Thyroid gland (tissue), 4 donors: Measurements from ENCODE around the gene PCSK1. TPM values are rescaled to one million over a fixed set of nuclear protein-coding genes. Genes with fewer than 3 reads are reported as not detected.

Experiments
- DNase-seq, 2 donors: peaks; one replicate each; pipeline ENCODE4 v3.0.0-alpha.2; 2019
- H3K27ac ChIP-seq, 3 donors: fragments of 200-600 bp; sonication (generic); 1 replicate in 2 of 3; 2 replicates in 1 of 3; pipeline ENCODE4 v1.5.1; 2016 to 2019; ENCODE audit warnings: mild to moderate bottlenecking in 1 of 3, moderate library complexity in 1 of 3
- H3K27me3 ChIP-seq: fragments of 200-600 bp; sonication (generic); one replicate; pipeline ENCODE4 v1.5.1; 2019
- H3K36me3 ChIP-seq, 2 donors: fragments of 200-600 bp; sonication (generic); one replicate each; pipeline ENCODE4 v1.5.1; 2016 to 2019
- H3K4me1 ChIP-seq, 2 donors: fragments of 200-600 bp; sonication (generic); one replicate each; pipeline ENCODE4 v1.5.1; 2017 to 2019
- H3K4me3 ChIP-seq, 3 donors: fragments of 200-600 bp; sonication (generic); replicated peaks in 1 of 3; 1 replicate in 2 of 3; 2 replicates in 1 of 3; pipeline ENCODE4 v1.5.1; 2016; ENCODE audit warnings: mild to moderate bottlenecking in 1 of 3
- H3K9me3 ChIP-seq: fragments of 200-600 bp; sonication (generic); one replicate; pipeline ENCODE4 v1.5.1; 2017
- POLR2A ChIP-seq, 2 donors: fragments of 450-650 bp; IDR thresholded peaks; one replicate each; pipeline ENCODE4 v1.6.1; 2017; ENCODE audit warnings: antibody characterized with exemption in 2 of 2, mild to moderate bottlenecking in 2 of 2, moderate library complexity in 1 of 2
- WGBS, 2 donors: methylation state at CpG; one replicate each; pipeline ENCODE4 v1.1.5; 2017; 5-methylcytosine and 5-hydroxymethylcytosine counted together
- intact Hi-C: fragments of 100-400 bp; cut with DNase I; formaldehyde crosslinking; loops from one replicate; pipeline ENCODE4 v1.15.1; 2023
- total RNA-seq, 4 donors: library from RNA; depleted of rRNA; stranded (reverse); fragments of >200 nt; gene quantifications; one replicate each; pipeline ENCODE4 v1.2.3, GENCODE V29; 2016
- TF ChIP-seq, protein P1 (sequence below), 6 experiments: fragments of 200-600 bp in 3 of 6; fragments of 450-650 bp in 3 of 6; sonication (generic) in 3 of 6; IDR thresholded peaks; one replicate each; pipeline ENCODE4 v1.5.1; 2016 to 2019; ENCODE audit warnings: antibody characterized with exemption in 6 of 6, mild to moderate bottlenecking in 2 of 6, inconsistent platforms in 1 of 6, moderate library complexity in 1 of 6

Gene PCSK1
- total RNA-seq, 4 donors from 2014 or later: 2.3 to 16.8 (median 7.3) TPM

- no peak overlapping the region for H3K27ac ChIP-seq
- H3K4me3 ChIP-seq: no peak overlapping the region
- DNase-seq: no peak
- H3K36me3 ChIP-seq: no peaks in the 10 kb centered on the region
- intact Hi-C loops: no loop called here
- no peaks in the 10 kb centered on the region for H3K27me3 ChIP-seq
- 50 to 60% methylated on average over 2 of the region's 2 CpGs for WGBS, 2 donors
- H3K4me1 ChIP-seq: no peaks in the 10 kb centered on the region
- no peaks in the 10 kb centered on the region for H3K9me3 ChIP-seq
- TF ChIP-seq, protein P1, sequence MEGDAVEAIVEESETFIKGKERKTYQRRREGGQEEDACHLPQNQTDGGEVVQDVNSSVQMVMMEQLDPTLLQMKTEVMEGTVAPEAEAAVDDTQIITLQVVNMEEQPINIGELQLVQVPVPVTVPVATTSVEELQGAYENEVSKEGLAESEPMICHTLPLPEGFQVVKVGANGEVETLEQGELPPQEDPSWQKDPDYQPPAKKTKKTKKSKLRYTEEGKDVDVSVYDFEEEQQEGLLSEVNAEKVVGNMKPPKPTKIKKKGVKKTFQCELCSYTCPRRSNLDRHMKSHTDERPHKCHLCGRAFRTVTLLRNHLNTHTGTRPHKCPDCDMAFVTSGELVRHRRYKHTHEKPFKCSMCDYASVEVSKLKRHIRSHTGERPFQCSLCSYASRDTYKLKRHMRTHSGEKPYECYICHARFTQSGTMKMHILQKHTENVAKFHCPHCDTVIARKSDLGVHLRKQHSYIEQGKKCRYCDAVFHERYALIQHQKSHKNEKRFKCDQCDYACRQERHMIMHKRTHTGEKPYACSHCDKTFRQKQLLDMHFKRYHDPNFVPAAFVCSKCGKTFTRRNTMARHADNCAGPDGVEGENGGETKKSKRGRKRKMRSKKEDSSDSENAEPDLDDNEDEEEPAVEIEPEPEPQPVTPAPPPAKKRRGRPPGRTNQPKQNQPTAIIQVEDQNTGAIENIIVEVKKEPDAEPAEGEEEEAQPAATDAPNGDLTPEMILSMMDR (IDR thresholded peaks at IDR 0.05): no peak
- TF ChIP-seq POLR2A (IDR thresholded peaks at IDR 0.05): no peak
These were observed 7.1 kb upstream of the PCSK1 start for GRCh38 chr5:96440185-96440538.

- TF ChIP-seq, protein P1 (IDR thresholded peaks at IDR 0.05): no peak
- no peak for TF ChIP-seq POLR2A (IDR thresholded peaks at IDR 0.05)
- WGBS, 2 donors: 54% methylated on average over 3 of the region's 3 CpGs
- intact Hi-C loops: no loop called here
These were observed 6.6 kb upstream of the PCSK1 start for GRCh38 chr5:96439477-96440184.

GRCh38 chr5:96434201-96434645, 1.2 kb upstream of the PCSK1 start:
- Histone ChIP-seq H3K27ac (no peak overlapping the region), H3K36me3 (no peaks in the 10 kb centered on the region), H3K27me3 (peaks cover 7% of the 10 kb centered on the region), H3K9me3 (no peaks in the 10 kb centered on the region), H3K4me3 (no peak overlapping the region), H3K4me1 (peaks cover 5 to 10% of the 10 kb centered on the region in 2 donors)
- whole genome bisulfite sequencing, 2 donors: 2 to 3% methylated on average over 11 of the region's 11 CpGs
- peak; percentile 52 to 66 for DNase-seq
- no peak for TF ChIP-seq POLR2A (IDR thresholded peaks at IDR 0.05)
- TF ChIP-seq, protein P1 (IDR thresholded peaks at IDR 0.05): no peak
- intact Hi-C loops: no loop called here

More at GRCh38 chr5:96439477-96440184, 6.6 kb upstream of the PCSK1 start:
- peaks cover 0 to under 1% of the 10 kb centered on the region in 2 donors for H3K4me1 ChIP-seq
- H3K27me3 ChIP-seq: no peaks in the 10 kb centered on the region
- H3K36me3 ChIP-seq: no peaks in the 10 kb centered on the region
- no peak overlapping the region for H3K27ac ChIP-seq
- no peak for DNase-seq
- no peak overlapping the region for H3K4me3 ChIP-seq
- no peaks in the 10 kb centered on the region for H3K9me3 ChIP-seq

DNA sequence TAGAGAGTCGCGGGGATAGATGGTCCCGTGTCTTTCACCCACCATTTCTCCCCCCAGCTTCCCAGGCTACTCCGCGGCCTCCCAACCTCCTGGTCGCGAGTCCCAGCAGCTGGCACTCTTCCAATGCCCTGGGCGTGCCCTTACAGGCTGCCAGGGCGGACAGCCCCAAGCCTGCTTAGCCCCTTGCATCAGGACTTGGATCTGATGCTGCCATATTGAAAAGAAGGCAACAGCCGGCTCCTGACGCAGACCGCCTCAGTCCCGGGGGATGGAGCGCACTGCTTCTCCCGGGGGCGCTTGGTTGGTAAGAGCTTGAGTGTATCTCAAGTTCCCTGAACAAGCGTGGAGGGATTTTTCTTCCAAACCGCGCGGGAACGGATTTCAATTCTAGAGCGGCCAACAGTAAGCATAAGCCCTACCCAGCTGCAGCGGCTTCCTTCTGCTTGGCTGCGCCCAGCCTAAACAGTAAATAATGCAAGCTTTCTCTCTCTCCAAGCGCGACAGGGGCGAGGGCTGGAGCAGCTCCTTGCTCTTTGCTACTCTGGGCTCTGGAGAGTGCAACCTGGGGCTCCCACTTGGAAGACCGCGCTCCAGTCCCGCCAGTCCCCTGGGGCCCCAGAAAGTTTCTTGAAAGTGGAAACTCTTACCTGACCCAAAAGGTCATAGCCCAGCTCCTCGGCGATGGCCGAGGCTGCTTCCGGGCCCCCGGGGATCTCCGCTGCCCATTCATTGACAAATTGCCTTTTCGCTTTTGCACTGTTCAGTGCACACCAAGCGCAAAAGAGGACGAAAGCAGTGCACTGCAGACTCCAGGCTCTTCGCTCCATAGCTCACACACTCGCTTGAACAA, 607 bp downstream of the PCSK1 start:
- DNase-seq: no peak
- peaks cover 5 to 10% of the 10 kb centered on the region in 2 donors for H3K4me1 ChIP-seq
- no peak overlapping the region for H3K27ac ChIP-seq
- peaks cover 7% of the 10 kb centered on the region for H3K27me3 ChIP-seq
- intact Hi-C loops: no loop called here
- no peak for TF ChIP-seq POLR2A (IDR thresholded peaks at IDR 0.05)
- TF ChIP-seq, protein P1 (IDR thresholded peaks at IDR 0.05): no peak
- no peaks in the 10 kb centered on the region for H3K9me3 ChIP-seq
- WGBS, 2 donors: 4 to 8% methylated on average over 20 to 37 of the region's 41 CpGs
- H3K36me3 ChIP-seq: no peaks in the 10 kb centered on the region
- H3K4me3 ChIP-seq: no peak overlapping the region
